PC-9 (cell line): ENCODE measurements around the gene RAB28.

Experiments
- EZH2 ChIP-seq: fragments of 200-600 bp; sonication (generic); IDR thresholded peaks from 2 replicates; pipeline ENCODE4 v1.8.0; 2017; ENCODE audit warnings: antibody characterized with exemption, low read depth
- TF ChIP-seq, protein P1 (sequence below): fragments of 200-600 bp; sonication (generic); conservative IDR thresholded peaks from 2 replicates; pipeline ENCODE4 v1.6.1; 2017; ENCODE audit warnings: mixed run types, antibody characterized with exemption, mild to moderate bottlenecking, moderate library complexity

- TF ChIP-seq, protein P1, sequence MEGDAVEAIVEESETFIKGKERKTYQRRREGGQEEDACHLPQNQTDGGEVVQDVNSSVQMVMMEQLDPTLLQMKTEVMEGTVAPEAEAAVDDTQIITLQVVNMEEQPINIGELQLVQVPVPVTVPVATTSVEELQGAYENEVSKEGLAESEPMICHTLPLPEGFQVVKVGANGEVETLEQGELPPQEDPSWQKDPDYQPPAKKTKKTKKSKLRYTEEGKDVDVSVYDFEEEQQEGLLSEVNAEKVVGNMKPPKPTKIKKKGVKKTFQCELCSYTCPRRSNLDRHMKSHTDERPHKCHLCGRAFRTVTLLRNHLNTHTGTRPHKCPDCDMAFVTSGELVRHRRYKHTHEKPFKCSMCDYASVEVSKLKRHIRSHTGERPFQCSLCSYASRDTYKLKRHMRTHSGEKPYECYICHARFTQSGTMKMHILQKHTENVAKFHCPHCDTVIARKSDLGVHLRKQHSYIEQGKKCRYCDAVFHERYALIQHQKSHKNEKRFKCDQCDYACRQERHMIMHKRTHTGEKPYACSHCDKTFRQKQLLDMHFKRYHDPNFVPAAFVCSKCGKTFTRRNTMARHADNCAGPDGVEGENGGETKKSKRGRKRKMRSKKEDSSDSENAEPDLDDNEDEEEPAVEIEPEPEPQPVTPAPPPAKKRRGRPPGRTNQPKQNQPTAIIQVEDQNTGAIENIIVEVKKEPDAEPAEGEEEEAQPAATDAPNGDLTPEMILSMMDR, result no peak
- TF ChIP-seq EZH2, result no peak
These were observed 27.0 kb upstream of the RAB28 start for GRCh38 chr4:13511101-13511500.
